ENCODE data around the gene NUMB.

GRCh38 chr14:73428353-73428824 is 30.0 kb downstream of the NUMB start:
- TF ChIP-seq CTCF (IDR thresholded peaks at IDR 0.05) (no peak), POLR2A (IDR thresholded peaks at IDR 0.05) (no peak), EP300 (IDR thresholded peaks at IDR 0.05) (no peak), POLR2AphosphoS5 (IDR thresholded peaks at IDR 0.05) (no peak)

Measured in suprapubic skin (tissue), 4 donors.